GM18508 (cell line): ENCODE measurements around the gene NCOR2.

Experiments
- ATAC-seq: cut with Tn5 transposase; IDR thresholded peaks from one replicate; pipeline ENCODE4 v1.9.1; 2021; ENCODE audit warnings: moderate number of reproducible peaks; ENCODE audit not compliant: insufficient read depth, unreplicated experiment

NCOR2 gene

DNA sequence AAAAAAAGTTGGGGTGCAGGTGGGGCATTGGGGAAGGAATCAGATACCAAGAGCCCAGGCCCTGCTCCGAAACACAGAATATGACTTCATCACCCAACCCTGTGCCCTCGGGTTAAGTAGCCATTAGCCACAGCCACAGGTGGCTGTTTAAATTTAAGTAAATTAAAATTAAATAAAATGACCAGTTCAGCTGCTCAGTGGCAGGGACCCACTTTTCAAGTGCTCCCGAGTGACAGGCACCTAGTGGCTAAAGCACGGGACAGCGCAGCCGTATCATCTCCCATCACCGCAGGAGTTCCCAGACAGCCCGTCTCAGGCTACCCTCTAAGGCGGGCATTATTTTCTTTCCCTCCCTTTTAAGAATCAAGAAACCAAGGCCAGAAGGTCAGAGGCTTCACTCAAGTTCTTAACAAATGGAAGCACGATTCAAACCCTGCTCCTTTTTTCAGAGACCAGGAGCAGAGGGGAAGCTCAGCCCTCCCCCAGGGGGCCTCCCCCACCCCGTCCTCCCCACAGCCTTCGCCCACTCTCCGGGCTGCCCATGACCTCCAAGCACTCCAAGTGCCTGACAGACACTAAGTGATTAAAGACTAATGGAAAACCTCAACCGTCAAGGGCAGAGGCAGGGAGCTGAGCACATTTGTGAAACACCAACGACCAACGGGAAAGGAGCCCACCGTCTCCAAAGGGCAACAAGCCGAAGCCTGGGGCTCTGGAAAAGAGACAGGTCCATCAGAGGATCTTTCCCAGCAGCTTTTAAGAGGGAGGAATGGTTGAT is 5.2 kb downstream of the NCOR2 start:
- no peak for ATAC-seq

DNA sequence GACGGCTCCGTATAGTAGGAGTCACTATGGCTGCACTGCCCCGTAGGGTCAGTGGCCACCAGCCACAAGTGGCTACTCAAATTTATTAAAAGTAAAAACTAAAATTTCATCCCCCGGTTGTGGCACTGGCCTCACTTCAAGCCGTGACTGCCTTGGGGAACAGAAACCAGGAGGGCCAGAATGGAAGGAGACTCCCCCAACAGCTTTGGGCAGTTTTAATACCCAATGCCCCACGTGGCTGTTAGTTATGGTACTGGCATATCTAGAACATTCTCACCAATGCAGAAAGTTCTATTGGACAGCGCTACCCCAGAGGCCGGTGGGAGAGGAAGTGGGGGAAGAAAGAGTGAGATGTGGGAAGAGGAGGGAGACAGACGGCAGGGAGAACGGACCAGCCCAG is 6.2 kb downstream of the NCOR2 start:
- ATAC-seq = no peak

DNA sequence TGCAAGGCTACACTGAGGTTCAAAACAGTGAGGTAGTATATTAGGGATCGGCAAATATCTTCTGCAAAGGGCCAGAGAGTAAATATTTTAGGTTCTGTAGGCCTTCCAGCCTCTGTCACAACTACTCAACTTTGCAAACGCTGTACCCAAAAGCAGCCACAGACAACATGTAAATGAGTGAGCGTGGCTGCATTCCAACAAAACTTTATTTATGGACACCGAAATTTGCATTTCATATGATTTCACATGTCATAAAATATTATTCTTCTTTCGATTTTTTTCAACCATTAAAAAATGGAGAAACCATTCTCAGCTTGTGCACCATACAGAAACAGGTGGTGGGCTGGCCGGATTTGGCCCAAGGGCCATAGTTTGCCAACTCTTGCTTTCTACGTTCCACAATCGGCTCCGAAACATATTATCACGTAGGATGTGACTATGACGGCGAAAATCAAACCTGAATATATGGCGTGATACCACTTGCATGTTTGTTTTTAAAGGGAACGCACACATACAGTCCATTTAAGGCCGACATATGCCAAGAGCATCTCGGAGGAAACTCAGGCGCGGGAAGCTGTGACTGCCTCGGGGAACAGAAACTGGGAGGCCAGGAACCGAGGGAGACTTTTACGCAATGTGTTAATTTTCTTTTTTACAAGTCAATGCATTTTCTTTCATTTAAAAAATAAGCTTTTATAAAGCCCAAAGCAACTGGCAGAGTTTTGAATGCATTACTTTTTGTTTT is 7.1 kb downstream of the NCOR2 start:
- no peak for ATAC-seq

DNA sequence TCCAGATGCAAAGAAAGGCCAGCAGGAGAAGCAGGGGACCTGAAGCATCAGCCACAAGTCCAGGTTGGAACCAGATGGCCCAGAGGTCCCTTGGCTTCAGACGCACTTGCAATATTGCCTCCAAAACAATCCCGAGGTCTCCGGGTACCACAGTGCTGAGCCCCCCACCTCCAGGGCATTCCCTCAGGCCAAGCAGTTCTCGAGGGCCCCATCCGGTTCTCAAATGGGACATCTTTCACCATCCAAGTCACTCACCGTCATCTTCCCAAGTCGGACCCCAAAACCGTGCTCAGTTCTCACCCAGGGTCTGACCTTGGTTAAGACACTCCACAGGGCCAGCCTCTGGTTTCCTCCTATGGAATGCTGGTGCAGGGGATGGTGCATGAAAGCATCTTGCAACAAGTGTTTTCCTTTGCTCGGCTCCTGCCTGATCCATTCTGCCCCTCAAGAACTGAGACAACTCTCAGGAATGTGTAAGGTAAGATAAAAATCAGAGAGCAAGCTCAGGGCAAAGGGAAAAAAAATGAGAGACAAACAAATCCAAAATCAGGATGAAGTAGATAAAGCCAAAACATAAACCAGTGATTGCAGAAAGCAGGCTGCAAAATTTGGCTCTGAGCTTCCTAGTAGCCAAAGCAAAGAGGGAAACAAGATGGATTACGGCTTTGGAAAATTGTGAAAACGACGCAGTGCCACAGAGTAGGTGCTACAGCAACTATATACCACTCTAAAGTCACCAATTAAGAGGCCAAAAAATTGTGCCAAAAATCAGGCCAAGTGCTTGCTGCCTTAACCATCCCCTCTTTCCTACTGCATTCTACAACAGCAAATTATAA is 8.0 kb downstream of the NCOR2 start:
- no peak for ATAC-seq

DNA sequence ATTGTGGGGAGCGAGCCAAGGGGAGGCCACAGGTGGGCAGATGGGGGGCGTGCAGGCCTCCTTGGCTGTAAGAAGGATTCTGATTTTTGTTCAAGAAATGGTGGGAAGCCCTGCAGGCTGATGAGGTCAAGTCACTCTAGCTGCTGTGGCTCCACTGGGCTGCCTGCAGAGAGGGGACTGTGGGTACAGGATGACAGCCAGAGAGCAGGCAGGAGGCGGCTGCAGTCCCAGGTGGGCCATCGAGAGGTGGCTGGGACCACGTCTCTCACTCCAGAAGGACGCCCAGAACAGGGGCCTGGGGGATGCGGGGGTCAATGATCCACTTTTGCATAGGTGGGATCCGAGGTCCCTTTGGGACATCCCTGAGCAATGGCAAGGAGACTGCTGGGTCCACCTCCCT is 9.1 kb downstream of the NCOR2 start:
- no peak for ATAC-seq

DNA sequence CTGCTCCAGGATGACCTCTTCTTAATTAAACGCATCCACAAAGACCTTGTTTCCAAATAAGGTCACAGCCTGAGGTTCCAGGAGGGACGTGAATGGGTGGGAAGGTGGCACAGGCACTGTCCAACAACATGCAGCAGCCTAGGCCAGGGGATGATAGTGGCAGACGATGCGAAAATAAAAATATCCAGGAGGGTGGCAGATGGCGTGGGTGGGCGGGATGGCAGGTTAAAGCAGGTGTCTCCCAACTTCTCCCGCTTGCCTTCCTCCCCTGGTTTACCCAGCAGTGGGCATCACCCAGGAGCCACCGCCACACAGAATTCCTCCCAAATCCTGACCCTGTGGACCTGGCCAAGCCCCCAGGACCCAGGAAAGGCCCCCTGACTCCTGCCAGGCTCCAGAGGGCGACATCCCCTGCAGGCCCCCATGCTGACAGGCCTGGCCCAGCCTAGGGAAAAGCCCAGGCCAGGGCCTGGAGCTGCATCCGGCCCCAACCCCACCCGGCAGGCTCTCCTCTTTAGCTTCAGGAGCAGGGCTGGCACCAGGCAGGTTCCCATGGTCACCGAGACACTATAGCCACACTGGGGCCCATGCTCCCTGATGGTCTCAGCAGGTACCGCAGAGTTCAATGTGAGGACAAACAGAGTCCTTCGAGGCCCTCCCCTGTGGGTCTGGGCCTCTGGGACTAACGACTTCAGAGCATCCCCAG is 9.7 kb downstream of the NCOR2 start:
- ATAC-seq = no peak

DNA sequence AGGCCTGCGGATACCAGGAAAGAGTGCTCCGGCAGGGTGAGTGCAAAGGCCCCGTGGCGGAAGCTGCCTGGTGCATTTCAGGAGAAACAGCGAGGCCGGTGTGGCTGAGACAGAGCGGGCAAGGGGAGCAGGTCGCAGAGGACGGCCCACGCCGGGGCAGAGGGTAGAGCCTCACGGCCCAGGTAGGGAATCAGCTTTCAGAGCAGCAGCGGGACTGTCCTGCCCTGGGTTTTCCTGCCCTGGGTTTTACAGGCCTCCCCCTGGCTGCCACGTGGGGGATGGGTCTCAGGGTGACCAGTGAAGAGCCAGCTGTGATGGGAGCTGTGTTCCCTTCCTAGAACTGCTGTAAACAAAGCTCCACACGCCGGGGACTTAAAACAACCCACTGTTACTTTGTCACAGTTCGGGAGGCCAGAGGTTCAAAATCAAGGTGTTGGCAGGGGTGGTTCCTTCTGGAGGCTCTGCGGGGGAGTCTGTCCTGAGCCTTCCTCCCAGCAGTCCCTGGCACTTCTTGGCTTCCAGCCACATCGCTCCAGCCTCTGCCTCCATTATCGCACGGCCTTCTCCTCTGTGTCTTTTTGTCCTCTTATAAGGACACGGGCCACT is 10.4 kb downstream of the NCOR2 start:
- ATAC-seq = no peak

DNA sequence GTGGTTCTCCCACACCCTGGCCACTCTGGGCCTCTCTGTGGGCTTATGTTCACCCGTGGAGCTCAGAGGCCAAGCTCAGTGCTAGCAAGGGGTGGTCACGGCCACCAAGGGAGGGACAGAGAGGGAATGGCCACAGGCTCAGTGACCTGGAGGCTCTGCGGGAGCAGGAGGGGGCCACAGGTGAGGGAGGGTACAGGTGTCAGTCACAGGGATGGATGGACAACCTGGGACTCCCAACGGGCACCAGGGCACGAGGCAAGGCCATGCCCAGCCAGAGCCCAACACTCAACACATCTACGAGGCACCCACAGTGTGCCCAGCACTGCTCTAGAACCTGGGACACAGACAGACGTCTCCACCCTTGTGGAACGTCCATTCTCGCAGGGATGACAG is 11.3 kb downstream of the NCOR2 start:
- ATAC-seq = no peak

DNA sequence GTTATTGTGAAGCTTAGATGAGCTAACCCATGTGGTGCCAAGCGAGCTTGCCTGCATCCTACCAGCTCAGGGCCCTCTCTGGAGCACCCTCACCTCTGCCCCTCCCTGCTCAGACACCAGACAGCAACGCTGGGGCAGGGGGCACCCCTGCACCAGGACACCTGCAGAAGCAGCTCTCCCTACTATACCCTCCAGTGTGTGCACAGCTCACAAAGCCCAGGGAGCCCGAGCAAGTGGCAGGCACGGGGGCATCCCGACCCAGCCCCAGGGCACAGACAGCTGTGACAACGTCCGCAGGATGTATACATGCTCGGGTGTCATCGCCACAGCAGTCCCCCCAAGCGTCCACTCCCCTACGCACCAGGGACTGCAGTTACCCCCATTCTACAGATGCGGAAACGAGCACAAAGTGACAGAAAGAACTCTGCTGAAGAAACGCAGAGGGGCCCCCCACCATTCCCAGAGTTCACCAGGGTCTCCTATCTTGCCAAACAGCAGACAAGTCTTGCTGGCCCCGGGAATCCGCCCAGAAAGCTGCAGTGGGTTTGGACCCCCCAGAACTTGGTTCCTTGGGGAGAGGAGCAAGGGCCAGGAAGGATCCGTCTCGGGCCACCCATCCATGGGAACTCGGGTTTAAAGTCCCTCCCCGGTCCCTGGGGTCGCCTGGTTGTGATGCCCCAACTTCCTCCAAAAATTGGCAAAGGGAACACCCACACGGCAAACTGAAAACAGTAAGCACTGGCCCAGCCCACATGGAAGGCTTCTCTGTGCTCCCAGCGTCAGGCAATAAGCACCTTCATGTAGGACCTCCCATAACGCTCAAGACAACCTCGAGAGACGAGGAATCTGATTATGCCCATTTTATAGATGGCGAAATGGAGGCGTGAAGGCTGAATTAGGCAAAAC is 12.0 kb downstream of the NCOR2 start:
- ATAC-seq = no peak

DNA sequence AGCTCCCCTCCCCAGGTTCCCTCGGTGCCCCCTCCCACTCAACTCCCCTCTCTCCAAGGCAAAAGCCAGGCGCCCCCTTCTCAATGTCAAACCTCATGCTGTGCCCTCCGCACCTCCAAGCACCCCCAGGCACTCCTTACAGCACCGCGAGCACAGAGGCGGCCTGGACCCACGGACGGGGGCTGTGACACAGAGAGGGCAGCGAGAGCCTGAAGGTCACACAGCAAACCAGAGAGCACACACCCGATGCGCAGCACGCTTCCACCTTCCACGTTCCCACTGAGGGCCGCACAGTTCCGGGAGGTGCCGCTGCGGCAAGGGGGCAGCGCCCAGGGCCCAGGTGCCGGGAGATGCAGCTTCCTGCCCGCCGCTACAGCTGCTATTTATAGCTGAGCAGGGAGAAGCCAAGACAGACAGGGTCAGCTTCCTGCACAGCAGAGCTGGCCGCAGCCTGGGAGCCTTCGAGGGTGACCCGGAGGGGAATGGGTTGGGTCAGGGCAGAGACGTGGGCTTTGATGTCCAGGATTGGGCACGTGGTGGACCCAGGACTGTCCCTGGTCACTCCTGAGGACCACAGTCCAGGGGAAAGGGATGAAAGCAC is 12.9 kb downstream of the NCOR2 start:
- ATAC-seq = no peak

DNA sequence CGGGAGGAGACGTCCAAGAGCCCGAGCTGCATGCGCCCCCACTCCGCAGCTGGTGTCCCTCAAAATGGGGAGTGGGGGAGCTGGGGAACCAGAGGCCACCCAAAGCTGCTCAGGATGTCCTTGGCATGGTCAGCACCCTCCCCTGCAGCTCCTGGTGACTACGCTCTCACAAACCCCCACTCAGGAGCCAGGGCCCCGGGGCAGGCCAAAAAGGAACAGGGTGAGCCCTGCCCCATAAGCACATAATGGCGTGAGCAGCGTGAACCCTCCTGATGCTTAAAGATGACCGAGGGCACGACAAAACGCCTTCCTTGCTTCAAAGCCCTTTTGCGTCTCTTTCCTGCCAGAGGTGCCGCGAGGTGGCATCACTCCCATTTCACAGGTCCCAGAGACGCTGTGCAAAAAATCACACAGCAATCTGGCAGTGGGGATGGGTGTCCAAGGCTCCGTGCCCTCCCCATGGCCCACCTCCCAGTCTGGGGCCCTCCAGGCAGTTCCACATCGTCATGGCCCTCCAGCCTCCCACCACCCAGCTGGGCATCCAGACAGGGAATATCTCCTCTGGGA is 13.5 kb downstream of the NCOR2 start:
- ATAC-seq = no peak

DNA sequence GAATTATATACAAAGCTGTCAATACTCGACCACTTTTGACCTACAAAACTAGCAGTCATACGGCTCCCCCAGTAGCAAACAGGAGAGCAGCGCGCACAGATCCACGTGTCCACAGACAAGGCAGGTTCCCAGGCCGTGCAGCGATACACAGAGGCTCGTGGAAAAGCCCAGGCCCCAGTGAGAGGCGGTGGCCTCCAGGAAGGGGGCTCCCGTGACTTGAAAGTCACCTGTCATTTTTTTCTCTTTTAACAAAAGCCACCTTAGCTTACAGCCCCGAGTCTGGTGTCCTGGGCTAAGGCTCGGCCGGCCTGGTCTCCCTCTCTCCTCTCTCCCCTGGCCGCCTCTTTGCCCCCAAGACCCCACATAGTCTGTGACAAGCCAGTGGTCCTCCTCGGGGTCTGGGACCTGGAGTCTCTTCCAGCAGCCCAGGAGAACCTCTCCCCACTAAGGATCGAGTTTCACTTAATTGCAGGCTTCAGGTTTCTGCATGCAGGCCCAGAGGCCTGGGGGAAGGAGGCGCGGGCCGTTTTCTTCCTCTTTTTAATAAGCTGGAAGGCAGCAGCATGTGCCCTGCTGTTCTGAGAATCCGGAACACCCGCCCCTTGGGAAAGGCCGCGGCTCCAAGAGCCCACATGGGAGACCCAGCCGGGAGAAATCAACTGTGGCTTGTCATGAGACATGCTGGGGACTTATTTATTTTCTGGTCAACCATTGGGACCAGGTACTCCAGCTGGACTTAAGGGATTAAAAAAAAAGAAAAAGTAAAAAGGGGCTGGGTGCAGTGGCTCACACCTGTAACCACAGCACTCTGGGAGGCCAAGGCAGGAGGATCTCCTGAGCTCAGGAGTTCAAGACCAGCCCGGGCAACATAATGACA is 15.9 kb downstream of the NCOR2 start:
- no peak for ATAC-seq

DNA sequence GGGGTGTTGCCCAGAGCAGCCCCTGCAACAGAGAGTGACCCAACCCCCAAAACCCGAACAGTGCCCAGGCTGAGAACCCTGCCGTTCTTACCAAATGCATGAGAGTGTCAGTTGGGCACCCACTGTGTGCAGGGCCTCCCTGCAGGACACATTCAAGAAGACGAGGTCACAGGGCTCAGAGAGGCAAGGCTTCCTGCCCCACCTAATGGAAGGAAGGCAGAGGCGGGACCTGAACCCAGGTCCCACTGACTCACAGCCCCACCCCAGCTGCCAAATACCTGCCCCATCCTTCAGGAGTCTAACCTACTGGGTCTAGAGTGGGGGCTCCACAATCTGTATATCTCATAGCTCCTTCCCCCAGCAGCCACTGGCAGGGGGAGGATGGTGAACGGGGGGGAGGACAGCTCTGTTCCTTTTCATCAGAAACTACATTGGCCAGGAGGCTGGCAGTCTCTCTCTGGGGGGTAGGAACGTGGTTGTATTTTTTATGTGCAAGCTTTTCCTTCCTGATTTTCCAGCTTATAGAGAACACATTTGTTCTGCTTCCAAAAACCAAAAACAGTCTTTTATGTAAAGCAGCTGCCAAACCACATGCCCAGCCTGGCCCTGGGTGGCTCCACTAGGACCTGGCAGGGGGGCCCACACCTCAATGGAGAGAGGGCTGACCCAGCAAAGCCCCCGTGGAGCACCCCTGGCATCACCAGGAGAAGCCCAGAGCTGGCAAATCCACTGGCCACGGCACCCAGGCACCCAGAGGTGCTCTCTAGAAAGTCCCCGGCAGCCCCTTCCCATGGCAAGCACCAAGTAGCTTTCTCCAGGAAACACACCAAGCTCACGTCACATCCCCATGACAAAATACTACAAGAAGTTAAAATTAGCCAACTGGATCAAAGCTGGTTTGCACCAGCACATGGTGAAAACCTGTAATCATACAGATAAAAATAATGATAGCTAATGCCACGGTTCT is 17.0 kb downstream of the NCOR2 start:
- no peak for ATAC-seq

DNA sequence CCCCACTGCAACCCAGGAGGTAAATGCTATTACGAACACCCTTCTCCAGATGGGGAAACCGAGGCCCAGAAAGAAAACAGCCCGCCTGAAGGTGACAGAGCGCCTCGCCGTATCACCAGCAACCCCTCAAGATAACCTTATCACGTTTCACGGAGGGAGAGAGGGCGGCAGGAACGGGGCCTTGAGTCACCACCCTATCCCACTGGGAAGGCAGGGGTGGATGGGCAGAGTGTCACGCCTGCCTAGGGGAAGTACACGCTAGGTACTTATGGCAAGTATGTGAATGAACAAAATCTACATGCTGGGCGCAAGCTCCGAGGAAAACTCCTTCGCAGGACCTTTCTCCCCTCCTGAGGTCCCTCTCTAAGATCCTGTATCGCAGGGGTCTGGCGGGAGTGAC is 17.8 kb downstream of the NCOR2 start:
- no peak for ATAC-seq

DNA sequence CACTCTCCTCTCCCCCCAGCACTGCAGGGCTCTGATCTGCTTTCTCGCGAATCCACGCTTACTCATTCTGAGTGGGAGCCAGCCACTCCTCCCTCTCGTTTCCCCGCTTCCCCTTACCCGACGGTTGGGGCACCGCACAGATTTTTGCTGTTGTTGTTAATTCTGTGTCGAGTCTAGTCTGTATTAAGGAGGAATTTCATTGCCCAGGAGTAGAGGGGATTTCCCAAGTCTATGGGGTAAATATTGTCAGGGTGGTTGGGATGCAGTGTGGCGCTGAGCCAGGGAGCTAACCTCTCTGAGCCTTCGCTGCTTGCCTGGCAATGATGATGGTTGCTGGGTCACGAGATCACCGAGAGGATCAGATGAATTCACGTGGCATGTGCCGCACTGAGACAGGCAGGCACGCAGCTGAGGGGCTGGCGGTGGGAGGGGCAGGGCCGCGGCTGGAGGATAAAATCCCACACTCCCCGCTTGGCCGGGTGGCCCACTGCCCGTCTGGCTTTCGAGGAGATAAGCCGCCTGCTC is 18.5 kb downstream of the NCOR2 start:
- no peak for ATAC-seq

DNA sequence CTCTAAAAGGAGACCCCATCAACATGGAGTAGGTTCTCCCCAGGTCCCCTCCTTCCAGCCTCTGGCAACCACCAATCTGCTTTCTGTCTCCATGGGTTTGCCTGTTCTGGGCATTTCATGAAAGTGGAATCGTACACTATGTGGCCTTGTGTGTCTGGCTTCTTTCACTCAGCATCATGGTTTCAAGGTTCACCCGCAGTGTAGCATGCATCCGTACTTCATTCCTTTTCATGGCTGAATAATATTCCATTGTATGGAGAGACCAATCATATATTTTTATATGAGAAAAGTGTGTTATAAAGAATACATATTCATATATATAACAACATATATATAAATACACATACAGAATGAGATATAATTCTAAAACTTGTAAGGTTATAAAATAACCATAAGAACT is 19.8 kb downstream of the NCOR2 start:
- no peak for ATAC-seq
